GM19372 (cell line): ENCODE data around the gene ARSG.
"Not testable (repeated sequence)": the region's sequence is repeated elsewhere in the genome, so short reads cannot be mapped to it uniquely, and the experiment has no call there.

Source experiments
- ATAC-seq: cut with Tn5 transposase; IDR thresholded peaks from one replicate; pipeline ENCODE4 v1.9.1; 2021; ENCODE audit warnings: mild to moderate bottlenecking, low read depth, moderate library complexity; ENCODE audit not compliant: unreplicated experiment

The ARSG gene

DNA sequence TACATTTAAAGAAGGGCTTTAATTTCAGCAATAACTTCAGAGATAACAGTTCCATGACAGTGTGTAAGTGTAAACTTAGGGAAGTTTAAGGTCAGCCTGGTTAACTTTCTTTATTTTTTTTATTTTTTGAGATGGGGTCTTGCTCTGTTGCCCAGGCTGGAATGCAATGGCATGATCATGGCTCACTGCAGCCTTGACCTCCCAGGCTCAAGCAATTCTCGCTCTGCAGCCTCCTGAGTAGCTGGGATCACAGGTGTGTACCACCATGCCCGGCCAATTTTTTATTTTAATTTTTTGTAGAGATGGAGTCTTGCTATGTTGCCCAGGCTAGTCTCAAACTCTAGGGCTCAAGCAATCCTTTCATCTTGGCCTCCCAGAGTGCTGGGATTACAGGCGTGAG lies 15.0 kb upstream of the ARSG start:
- ATAC-seq = not testable (repeated sequence)

- no peak for ATAC-seq
Observed at GRCh38 chr17:68277807-68278206, 13.5 kb upstream of the ARSG start.

DNA sequence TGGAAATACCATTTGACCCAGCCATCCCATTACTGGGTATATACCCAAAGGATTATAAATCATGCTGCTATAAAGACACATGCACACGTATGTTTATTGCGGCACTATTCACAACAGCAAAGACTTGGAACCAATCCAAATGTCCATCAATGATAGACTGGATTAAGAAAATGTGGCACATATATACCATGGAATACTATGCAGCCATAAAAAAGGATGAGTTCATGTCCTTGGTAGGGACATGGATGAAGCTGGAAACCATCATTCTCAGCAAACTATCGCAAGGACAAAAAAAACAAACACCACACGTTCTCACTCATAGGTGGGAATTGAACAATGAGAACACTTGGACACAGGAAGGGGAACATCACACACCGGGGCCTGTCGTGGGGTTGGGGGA lies 9.3 kb upstream of the ARSG start:
- not testable (repeated sequence) for ATAC-seq

GRCh38 chr17:68288375-68288774 lies 2.9 kb upstream of the ARSG start:
- ATAC-seq = no peak

DNA sequence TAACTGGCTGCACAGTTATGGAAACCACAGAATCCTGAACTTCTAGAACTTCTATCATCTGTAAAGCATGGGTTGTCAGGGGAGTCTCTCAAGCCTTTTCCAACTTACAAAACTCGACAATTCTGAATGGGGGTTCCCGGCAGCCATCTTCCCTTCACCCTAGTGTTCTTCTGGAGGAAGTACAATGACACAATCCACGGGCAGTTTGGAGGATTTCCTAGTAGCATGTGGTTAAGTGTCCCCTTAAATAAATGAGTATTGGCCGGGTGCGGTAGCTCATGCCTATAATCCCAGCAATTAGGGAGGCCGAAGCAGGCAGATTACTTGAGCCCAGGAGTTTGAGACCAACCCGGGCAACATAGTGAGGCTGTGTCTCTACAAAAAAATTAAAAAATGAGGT lies 2.5 kb upstream of the ARSG start:
- no peak for ATAC-seq

- ATAC-seq = no peak
Observed at GRCh38 chr17:68289473-68289872, 1.8 kb upstream of the ARSG start.

DNA sequence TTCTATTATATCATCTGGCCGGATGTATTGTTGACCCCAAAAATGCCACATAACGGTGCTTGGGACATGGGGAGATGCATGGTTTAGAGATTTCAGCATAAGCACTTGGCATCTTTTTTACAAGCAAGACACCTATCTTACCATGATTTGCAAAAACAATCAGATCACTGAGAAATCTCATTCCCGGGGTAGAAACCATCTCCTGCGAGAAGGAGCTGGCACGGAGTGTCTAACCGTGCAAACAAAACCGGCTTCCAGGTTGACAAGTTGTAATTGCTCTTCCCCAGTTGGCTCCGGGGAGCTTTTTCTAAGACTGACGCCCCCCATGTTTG lies 1.4 kb upstream of the ARSG start:
- no peak for ATAC-seq

GRCh38 chr17:68290268-68290954 lies 884 bp upstream of the ARSG start:
- no peak for ATAC-seq

DNA sequence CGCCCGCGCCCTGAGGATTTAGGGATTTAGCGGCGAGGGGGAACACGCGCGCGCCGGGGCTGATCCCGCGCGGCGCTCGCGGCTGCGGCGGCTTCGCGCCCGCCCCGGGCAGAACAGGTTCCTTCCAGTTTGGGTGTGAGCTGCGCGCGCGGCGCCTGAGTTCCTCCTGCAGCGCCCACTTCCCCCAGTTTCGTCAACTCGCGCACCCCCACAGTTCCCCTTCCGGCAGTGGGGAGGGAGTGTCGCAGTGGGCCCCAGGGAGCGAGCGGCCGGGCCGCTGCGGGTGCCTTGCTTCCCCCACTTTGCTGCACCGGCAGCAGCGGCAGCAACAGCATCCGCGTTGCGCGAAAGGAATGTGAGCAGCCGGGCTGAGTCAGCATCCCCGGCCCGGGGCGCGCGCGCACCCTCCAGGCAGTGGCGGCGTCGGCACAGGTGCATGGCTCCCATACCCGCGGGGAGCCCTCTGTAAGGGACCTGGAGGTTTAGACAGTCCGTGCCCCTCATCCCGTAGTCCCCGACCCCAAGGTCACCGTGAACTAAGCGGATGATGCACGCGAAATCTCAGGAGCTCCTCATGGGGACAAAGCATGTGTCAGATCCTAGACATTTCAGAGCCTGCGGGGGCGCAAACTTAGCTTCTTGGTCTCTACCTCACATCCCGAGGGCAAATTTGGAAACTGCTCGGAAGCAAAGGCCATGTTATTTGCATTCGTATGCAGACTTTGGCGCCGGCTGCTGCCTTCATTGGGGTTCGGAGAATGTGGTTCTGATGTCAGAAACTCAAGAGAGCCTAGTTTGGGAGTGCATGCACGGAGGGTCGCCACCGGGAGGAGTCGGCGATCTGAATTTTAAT lies 767 bp downstream of the ARSG start:
- peak; percentile 56 for ATAC-seq

DNA sequence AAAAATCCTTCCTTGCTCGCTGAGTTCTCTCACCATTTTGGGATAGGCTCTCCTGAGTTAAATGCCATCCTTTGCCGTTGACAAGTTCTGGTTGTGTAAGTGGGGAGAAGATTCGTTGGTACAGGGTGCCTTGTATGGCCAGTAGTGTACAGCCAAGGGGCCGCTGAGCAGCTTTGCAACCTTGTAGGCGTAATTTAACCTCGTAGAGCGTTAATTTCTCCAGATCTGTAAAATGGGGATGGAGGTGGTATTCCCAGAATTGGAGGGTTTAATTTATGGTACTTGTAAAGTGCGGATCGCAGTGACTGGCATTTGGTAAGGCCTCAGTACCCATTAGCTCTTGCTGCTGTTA lies 1.4 kb downstream of the ARSG start:
- ATAC-seq = no peak

DNA sequence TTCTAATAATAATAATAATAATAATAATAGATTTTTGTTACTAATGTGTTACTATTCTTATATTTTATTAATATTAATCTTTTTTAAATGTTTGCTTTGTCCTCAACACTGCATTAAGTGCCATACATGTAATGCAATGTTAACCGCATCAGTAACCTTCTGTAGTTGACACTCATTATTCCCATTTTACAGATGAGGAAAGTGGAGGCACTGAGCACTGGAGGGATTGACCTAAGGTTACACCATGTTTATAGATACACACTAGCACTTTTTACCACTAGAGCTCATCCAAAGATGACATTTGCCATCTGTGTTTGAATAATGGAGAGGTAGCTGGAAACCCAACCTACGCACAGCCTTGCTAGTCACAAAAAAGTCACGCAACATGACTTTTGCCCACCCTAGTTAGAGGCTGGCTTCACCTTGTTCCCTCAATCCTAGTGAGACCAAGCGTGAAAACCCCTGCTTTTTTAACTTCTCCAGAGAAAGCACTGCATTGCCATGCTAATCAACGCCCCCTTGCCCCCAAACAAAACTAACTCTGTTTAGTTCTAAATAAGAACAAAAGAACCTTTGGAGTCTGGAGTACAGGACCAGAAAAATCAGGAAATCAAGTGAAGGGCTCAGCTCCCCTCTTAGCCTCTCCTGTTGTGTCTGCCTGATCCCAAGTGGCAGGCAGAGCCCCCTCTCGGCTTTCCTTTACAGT lies 2.3 kb downstream of the ARSG start:
- no peak for ATAC-seq

- ATAC-seq = no peak
Observed at GRCh38 chr17:68294196-68294555, 2.9 kb downstream of the ARSG start.

- no peak for ATAC-seq
Observed at GRCh38 chr17:68294617-68295016, 3.3 kb downstream of the ARSG start.

GRCh38 chr17:68295086-68295485 lies 3.8 kb downstream of the ARSG start:
- no peak for ATAC-seq

DNA sequence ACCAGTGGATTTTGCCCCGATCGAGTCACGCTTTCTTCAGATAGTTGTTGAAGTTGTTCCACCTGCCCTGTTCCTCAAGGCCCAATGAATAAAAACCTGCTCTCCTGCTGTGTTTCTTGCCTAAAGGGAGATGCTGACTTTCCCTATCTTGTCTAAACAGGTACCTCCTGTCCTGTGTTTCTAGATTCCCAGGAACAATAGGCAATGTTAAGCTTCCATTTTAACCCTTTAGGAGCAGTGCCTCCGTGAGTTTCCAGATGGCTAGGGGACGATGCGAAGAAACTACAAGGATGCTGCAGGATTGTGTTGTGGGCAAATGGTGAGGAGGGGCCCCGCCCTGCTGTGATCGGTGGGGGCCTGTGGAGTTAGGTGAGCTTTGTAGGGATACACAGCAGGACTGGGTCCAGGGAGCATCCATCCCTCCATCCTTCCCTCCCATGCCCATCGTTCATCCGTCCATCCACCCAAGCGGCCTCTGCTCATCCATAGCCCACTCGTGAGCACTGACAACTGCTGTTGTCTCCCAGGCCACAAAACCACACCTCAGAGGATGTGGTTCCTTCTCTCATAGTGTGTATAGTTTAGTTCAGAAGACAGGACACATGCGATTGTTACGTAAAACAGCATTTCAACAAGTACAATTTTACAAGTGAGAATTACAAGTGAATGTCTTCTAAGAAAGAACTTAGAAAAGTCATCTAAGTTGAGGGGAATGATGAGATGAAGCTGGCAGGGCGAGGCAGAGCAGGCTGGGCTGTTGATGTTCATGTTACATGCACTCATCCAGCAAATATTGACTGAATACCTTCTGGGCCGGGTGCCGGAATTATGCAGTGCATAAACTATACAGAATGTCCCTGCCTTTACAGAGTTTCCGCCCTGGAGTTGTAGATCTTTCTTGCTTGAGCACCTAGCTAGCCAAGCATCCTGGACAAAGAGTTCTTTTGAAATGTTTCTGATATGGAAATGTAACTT lies 5.2 kb downstream of the ARSG start:
- no peak for ATAC-seq

- no peak for ATAC-seq
Observed at GRCh38 chr17:68297195-68297594, 5.9 kb downstream of the ARSG start.

DNA sequence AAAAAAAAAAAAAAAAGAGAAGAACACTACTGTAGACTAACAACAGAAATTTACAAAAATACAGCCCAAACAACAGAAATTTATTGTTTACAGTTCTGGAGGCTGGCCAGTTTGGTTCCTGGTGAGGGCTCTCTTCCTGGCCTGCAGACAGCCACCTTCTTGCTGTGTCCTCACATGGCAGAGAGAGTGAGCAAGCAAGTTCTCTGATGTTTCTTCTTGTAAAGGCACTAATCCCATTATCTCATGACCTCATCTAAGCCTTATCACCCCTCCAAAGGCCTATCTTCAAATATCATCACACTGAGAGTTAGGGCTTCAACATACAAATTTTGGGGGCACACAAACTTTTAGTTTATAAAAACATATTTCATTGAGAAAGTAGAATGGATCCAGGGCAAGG lies 7.3 kb downstream of the ARSG start:
- no peak for ATAC-seq

DNA sequence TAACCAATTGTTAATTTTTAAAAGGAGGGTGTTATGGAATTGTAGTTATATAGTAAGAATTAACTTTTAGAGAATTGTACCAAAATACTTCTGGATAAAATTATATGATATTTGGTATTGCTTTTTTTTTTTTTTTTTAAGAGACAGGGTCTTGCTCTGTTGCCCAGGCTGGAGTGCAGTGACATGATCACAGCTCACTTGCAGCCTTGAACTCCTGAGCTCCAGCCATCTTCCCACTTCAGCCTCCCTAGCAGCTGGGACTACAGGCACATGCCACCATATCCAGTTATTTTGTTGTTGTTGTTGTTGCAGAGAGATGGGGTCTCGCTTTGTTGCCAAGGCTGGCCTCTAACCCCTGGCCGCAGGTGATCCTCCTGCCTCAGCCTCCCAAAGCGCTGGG lies 8.5 kb downstream of the ARSG start:
- no peak for ATAC-seq

DNA sequence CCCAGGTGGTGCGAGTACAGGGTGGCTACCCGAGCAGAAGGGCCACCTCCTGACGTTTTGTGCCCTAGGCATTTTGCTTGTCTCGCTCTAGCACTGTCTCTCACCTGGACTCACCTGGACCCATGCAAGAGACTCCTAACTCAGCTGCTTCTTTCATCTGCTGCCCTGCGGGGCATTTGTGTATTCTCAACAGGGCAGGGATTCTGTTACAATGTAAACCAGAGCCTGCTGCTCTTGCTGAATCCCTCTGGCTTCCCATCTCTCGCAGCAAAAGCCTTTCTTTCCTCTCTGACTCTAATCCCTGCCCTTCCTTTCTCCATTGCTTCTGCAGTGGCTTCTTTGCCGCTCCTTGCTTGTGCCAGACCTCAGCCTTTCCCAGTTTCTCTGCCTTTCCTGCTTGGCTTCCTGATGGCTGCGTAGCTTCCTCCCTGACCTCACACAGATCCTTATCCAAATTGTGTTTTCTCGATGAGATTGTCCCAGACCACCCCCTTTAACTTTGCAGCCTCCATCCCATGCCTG lies 10.2 kb downstream of the ARSG start:
- ATAC-seq = no peak

GRCh38 chr17:68302066-68302564 lies 10.8 kb downstream of the ARSG start:
- no peak for ATAC-seq
